HG03280 (cell line): ENCODE results near the gene KRT7.

Source experiments
- ATAC-seq: cut with Tn5 transposase; IDR thresholded peaks from one replicate; pipeline ENCODE4 v1.9.1; 2021; ENCODE audit warnings: mild to moderate bottlenecking, moderate library complexity; ENCODE audit not compliant: unreplicated experiment

The KRT7 gene

GRCh38 chr12:52211716-52212585, 21.1 kb upstream of the KRT7 start:
- ATAC-seq: no peak

DNA sequence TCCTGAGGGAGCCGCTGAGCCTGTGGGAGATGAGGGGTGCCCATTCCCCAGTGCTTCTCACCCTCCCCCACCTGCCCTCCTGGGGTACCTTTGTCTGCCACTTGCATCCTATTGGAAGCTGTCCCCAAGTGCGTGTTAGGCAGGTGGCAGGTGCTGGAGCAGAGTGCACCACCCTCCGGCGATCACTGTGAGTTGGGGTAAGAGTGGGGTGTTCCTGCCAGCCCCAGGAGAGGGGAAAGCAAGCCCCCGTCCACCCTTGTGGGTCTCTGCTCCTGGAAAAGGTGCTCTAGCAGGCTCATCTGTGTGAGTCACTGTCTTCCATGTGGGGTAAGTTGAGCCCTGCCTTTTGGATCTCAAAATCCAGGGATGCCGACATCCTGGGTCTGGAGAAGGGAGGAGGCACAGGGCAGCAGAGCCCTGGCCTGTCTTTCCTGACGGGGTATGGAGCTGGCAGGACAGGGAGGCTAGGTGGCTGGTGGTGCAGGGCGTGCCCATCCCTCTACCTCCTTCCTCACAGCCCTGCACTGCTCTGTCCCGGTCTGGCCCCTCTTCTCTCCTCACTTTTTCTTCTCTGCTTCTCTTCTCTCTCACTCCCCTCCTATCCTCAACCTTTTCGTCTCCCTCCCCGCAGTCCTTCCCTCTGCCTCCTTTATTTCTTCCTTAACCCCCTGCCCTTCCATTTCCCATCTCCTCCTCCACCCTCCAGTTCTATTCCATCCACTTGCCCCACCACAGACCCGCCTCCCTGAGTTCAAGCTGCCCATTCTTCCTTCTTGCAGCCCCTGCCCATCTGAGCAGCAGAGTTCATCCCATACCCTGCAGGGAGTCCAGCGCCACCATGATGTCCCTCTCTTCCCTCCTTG, 20.1 kb upstream of the KRT7 start:
- no peak for ATAC-seq

- no peak for ATAC-seq
These were observed 19.3 kb upstream of the KRT7 start for GRCh38 chr12:52213564-52214420.

DNA sequence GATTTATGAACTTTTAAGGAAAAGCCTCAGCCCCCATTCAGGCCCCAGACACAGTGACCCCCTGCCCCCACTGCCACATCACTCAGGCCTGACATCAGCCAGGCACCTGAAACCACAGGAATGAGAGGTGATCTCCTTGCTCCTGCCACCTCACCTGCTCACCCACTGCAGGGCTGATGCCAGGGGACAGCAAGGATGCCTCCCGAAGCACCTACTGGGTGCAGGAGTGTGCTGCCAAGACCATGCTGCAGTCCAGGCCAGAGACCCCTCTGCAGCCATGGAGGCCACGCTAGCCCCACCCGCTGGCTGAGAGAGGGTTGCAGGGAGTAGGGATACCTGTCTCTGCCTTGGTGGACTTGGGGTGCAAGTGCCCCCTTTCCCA, 18.6 kb upstream of the KRT7 start:
- ATAC-seq: no peak

GRCh38 chr12:52215587-52216031, 17.4 kb upstream of the KRT7 start:
- no peak for ATAC-seq

DNA sequence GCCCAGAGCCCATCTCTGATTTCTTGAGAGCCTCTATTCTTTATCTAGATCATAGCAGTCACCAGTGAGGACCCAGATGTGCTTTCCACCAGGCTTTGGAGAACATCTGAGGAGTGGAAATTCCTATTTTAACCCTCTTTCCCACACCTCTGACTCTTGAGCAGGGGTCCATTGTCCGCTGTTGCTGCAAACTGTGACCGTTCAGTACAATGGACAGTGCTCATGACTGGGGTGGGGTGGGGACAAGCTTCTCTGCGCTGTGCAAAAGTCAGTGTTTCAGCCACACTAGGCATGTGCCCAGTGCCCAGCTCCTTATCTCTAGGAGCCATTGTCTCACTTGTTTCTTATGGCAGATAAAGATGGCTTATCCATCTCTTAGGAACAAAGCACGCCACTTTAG, 16.9 kb upstream of the KRT7 start:
- ATAC-seq: no peak

GRCh38 chr12:52216807-52217206, 16.2 kb upstream of the KRT7 start:
- ATAC-seq: no peak

DNA sequence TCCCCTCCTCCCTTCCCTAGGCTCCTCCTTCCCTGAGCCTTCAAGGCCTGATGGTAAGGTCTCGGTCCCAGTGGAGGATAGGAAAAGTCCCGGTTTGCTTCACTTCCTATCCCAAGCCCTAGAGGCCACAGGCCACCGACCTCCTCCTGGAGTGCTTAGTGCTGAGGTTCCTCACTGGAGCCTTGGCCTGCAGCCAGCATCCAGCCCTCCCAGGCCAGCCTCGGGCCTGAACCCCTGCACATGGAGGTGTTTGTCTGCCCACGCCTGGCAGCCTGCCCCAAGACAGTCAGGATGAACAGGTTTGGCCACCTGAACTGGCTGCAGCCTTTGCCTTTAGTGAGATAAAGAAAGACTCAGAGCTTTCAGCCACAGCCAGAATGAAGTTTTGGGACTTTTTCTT, 15.8 kb upstream of the KRT7 start:
- no peak for ATAC-seq

DNA sequence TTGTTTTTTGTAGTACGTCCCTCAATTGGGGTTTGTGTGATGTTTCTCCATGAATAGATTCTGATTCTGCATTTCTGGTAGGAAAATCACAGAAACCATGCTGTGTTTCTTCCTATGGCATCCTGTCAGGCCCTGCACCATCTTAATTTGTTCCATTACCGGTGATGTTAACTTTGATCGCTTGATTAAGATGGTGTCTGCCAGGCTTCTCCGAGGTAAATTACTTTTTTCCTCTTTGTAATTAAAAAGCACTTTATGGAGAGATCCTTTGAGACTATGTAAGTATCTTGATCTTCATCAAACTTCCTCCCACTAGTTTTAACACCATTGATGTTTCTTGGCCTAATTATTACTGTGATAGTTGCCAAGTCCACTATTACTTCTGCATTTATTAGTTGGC, 15.0 kb upstream of the KRT7 start:
- no peak for ATAC-seq

DNA sequence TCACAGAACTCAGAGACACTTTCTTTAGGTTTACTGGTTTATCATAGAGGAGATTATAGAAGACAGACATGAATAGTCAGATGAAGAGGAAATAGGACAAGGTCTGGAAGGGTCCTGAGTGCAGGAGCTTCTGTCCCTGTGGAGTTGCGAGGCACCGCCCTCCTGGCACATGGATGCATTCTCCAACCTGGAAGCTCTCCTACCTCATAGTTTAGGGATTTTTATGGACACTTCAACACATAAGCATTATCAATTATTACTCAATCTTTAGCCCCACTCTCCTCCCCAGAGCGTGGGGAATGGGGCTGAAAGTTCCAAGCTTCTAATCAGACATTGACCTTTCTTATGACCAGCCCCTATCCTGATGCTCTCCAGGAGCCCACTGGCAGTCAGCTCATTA, 12.6 kb upstream of the KRT7 start:
- ATAC-seq: no peak

DNA sequence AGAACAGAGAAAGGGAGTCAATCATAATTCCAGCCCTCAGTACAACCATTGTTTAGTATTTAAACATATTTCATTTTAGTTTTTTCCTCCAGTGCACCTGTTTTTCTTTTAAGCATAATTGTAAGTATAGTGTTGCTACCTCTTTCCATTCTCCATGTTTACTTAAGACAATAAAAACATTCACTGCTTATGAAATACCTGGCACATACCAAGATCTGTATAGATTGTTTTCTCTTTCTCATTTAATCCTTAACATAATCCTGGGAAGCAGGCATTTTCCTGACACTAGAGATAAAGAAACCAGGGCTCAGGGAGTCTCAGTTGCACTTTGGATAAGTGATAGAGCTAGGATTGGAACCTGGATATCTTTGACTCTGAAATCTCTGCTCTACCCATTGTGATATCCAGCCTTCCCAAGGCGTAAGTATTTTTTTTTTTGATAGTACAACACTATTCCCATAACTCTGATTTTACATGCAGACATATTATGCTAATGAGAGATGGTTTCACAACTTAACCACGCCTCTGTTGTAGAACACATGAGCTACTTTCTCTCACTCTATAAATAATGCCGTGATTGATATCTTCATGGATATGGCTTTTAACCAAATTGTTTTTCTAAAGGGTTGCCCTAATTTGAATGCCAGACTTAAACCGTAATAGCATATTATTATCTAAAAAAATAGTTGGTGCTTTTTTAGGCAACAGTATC, 11.8 kb upstream of the KRT7 start:
- ATAC-seq: no peak

GRCh38 chr12:52221912-52222457, 11.1 kb upstream of the KRT7 start:
- ATAC-seq: no peak

DNA sequence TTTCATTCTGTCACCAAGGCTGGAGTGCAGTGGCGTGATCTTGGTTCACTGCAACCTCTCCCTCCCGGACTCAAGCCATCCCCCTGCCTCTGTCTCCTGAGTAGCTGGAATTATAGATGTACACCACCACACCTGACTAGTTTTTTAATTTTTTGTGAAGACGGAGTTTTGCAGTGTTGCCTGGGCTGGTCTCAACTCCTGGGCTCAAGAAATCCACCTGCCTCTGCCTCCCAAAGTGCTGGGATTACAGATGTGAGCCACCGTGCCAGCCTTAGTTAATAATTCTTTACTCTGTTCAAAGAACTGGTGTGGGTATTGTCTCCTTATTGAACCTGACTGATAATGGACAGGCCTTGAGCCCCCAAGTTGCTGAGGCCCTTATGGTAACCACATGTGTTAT, 10.4 kb upstream of the KRT7 start:
- ATAC-seq: no peak

GRCh38 chr12:52223406-52224039, 9.5 kb upstream of the KRT7 start:
- no peak for ATAC-seq

- no peak for ATAC-seq
These were observed 8.9 kb upstream of the KRT7 start for GRCh38 chr12:52224151-52224550.

DNA sequence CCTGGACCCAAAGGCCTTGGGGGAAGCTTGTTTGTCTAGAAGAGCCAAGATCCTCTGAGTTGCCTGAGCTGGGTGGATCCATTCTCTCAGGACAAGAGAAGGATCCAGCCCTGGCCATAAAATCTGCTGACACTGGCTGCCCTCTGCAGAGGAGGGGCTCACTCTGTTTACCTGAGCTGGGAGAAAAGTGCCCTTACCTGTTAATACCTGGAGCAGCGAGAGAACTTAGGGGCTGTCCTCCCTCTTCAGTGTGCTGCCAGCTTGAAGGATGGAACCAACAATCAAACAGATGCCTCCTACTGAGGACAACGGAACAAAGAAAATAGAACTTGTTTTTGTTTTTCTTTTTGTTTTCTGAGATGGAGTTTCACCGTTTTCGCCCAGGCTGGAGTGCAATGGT, 7.3 kb upstream of the KRT7 start:
- no peak for ATAC-seq

DNA sequence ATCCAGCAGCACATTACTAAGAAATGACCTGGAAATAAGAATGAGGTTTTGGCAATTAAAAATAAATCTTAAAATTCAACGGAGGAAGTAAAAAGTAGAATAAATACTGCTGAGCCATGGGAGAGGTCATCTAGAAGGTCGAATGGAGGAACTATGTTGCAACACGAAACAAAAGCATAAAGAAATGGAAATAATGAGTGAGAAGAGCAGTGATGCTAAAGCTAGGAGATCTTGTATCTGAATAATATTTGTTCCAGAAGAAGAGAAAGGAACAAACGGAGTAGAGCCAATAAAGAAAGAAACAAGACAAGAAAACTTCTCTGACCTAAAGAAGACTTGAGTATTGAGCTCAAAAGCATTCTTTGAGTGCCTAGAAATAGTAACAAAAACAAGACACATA, 6.6 kb upstream of the KRT7 start:
- ATAC-seq: no peak

DNA sequence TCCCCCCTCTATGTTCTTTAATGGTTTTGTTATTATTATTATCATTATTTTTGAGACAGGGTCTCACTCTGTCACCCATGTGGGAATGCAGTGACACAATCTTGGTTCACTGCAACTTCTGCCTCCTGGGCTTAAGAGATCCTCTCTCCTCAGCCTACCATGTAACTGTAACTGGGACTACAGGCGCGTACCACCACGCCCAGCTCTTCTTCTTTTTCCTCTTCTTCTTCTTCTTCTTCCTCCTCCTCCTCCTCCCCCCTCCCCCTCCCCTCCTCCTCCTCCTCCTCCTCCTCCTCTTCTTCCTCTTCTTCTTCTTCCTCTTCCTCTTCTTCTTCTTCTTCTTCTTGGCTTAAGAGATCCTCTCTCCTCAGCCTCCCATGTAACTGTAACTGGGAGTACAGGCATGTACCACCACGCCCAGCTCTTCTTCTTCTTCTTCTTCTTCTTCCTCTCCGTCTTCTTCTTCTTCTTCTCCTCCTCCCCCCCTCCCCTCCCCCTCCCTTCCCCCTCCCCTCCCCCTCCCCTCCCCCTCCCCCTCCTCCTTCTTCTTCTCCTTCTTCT, 5.4 kb upstream of the KRT7 start:
- no peak for ATAC-seq

DNA sequence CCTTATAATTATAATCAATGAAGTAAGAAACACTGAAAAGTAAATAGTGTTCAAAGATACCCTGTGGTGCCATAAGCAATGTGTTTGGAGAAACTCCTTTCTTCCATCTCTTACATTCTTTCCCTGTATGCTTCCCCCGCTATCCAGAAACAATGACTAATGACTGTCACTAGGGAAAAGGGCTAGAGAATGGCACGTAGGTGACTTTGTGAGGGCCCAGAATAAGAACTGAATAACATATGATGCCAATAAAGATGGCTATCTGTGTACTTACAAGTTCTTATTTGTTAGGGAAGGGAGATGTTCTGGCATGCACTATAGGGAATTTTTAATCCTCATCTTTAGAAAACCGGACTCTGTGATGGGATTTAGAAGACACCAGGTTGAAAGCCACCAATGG, 4.7 kb upstream of the KRT7 start:
- no peak for ATAC-seq
